CD4-positive, alpha-beta T cell treated with Interleukin-6 for 4 hours (primary cell): ENCODE measurements around the gene ANGPTL5.
"Not testable (repeated sequence)": the region's sequence is repeated elsewhere in the genome, so short reads cannot be mapped to it uniquely, and the experiment has no call there.

Experiments
- DNase-seq: peaks from one replicate; pipeline ENCODE4 v3.0.0-alpha.2; 2020; ENCODE audit warnings: mixed read lengths

ANGPTL5 gene

DNA sequence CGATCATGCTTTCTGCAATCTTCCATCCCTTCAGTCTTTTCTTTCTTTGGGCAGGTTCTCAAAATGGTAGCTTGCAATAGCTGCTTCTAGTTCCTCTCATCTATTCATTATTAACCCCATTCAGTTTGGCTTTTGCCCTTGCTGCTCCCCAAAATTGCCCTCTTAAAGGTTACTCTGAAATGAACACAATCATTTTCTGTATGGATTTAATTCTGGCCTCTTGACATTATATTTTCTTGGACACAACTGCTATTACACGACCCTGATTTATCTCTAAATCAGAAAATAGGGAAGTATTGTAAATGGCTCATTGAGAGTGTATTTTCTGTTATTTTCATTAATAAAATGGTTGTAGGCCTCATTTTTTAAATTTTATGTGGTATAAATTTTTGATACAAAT is at the start of gene ANGPTL5:
Gene ANGPTL5 (minus strand): TSS at position 101 of the 400 bp plus-strand sequence. CDS start 8,613 bp downstream, outside the sequence.
- no peak for DNase-seq

- DNase-seq: not testable (repeated sequence)
Observed at GRCh38 chr11:101964200-101964599, 47.9 kb upstream of the ANGPTL5 start.

DNA sequence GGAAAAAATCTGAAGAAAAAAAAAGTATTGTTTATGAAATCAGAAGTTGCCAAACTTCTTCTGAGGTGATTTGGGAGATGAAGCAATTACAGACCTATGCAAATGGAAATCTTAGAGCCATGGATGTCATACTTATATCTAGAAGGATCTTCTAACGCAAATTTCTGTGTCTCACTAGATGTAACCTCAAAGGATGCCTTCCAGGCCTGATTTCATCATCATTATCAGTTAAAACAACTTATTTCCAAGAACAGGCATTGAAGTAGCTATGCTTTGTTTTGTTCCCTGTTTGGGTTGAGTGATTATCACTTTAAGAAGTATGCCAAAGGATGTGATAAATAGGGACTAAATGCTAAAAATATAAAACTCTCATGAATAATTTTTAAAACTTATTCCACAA is 43.9 kb upstream of the ANGPTL5 start:
- DNase-seq: no peak

DNA sequence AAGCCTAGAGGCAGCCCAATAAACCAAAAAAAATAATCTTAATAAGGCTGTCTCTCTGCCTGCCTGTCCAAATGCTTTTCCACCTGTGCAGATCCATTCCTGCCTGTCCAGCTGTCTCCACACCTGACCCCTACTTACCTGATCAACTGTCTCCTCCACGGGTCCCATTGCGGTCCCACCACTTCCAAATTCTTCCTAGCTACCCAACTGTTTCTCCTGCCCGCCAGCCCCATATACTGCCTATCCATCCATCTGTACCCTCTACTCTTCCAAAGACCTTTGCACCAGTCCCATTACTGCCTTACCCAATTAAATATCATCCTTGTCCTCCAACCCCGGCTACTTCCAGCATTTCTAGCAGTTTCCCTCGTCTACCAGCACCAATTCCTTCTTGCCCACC is 39.4 kb upstream of the ANGPTL5 start:
- no peak for DNase-seq

GRCh38 chr11:101955278-101955677 is 39.0 kb upstream of the ANGPTL5 start:
- DNase-seq: no peak

DNA sequence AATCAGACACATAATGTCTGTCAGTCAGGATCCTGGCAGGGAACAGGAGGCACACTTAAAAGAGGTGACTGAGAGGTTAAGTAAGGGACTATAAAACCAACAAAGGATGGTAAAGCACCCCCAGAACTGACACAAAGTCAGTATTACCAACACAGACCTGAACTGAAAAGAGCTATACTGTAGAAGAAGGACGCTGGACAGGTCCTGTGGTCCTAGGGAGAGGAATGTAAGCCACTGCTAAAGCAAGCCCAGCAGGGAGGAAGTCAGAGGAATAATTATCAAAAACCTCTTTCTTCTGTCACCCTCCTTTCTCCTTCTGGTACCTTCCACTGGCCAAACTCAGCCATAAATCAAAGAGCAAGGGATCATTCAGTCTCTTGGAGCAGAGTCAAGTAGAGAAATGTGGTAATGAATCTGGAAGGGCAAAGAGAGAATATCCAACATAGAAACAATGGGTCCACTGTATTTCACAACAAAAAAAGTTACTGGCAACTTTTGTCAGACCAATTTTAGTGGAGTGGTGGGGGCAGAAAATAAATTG is 33.4 kb upstream of the ANGPTL5 start:
- no peak for DNase-seq

DNA sequence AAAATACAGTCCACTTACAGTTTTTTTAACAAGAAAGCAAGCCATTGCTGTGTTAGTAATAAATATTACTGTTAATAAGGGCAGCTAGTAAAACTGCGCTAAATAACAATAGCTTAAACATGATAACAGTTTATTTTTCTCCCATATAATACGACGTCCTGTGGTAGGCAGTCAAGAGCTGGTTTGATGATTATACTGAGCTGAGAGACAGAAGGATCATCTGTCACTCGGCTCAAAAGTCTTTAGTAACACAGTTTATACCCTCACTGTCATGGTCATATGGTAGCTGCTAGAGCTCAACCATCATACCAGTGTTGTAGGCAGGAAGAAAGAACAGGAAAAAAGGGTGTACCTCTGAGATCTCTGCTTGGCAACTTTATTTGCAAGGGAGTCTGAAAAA is 29.1 kb upstream of the ANGPTL5 start:
- DNase-seq: no peak

DNA sequence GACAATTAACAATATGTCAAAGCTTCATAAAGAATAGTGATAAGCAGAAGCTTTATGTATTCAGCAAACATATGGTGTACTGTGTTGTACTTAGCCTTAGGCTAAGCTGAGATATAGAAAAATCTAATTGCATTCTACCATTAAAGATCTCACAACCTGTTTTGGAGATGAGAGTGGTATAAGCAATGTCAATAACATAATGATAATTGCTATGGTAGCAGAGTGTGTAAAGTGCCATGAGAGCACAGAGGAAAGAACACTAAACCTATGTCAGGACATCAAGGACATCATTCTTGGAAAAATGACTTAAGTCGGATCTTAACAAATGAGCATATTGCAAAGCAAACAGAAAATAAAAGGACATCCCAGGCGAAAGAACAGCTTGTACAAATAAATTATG is 28.6 kb upstream of the ANGPTL5 start:
- no peak for DNase-seq

DNA sequence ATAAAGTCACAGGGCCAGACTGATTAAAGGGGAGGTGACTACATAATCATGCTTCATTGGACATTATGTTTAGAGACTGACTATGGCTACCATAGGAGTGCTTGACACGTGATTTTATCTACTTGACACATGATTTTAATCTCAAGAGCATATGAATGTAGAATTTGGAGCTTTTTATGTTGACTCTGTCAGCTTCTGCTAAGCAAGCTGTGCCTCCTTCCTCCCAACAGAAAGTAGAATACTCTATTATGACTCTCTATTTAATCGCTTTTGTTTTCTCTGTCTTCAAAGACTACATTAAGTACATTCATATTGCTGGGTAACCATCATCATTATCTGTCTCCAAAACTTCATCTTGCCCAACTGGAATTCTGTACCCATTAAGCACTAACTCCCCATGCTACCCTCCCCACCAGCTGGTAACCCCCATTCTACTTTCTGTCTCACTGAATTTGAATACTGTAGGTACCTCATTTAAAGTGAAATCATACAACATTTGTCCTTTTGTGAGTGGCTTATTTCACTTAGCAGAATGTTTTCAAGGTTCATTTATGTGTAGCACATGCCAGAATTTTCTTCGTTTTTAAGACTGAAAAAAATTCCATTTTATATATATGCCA is 24.7 kb upstream of the ANGPTL5 start:
- no peak for DNase-seq

GRCh38 chr11:101931692-101932091 is 15.4 kb upstream of the ANGPTL5 start:
- no peak for DNase-seq

GRCh38 chr11:101929294-101929915 is 13.1 kb upstream of the ANGPTL5 start:
- DNase-seq: no peak

DNA sequence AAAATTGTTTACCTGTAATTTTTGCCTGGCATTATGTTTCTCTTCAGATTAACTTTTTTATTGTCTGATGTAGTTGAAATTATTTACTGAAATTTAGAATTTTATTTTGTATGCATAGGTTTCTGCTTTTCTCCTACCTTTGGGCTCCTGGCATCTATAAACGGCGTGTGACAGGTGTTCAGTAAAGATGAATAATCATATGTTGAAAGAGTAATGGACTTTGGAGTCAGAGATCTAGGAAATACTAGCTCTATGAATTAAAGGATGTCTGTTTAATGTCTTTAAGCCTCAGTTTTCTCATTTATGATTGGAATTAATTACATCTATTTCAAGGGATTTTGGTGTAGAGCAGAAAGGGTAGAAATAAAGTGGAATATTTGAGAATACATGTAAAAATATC is 7.2 kb upstream of the ANGPTL5 start:
- DNase-seq: no peak

DNA sequence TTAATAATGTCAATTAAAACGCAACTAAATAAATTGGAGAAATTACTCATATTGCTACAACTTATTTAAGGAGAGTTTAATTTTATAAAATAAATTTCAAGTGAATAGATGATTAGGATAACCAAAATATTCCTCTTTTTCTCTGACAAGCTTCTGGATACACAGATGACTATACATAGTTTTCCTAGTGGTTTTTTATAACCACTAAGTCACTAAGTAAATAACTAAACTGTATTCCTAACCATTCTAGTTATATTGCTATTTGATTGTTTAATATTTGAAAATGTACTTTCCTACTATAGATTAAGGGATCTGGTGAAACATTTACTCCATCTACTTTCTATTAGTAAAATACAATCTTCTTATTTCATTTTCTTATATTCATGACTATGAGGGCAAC is 4.7 kb upstream of the ANGPTL5 start:
- DNase-seq: no peak

DNA sequence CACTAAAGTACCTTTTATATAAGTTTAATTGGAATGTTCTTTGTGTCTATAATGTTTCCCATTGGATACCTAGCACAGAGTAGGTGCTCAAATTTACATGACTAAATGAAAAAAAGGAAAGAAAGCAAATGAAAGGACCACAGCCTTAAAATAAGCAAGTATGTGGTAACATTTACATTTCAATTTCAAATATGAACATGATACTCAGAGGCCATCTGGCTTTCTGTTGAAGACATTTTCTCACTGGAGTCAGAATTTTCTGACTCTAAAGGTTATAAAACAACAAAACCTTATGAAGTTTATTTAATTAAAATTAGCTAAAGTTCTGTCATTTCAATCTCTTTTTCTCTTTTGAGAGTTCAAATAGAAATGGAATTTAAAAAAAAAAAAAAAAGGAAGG is 904 bp upstream of the ANGPTL5 start:
- DNase-seq: no peak

- no peak for DNase-seq
Observed at GRCh38 chr11:101915791-101916291, 481 bp downstream of the ANGPTL5 start.

- DNase-seq: peak; percentile 92
Observed at GRCh38 chr11:101914738-101915426, 1.4 kb downstream of the ANGPTL5 start, which contains the start of gene CEP126. Gene CEP126, plus strand, starts transcription at chr11:101915010. Its CDS starts 275 bp downstream, at chr11:101915285.

DNA sequence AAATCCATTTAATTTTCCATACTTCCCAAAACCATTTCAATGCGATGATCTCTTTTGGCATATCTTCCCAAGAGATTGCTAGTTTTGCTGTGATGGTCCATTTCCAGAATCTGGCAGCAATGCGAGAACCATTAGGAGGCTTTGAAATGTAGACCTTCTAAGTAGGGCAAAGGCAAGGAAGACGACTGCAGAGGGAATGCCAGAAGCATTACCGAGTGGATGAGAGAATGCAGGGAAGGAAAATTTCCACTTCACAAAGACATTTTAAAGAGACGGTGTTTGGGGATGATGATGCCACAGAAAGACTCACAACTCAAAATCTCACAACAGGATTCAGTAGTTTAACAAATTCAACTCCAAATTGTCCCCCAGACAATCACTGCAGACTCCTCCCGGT is 2.0 kb downstream of the ANGPTL5 start:
- DNase-seq: no peak

- DNase-seq: no peak
Observed at GRCh38 chr11:101913656-101914055, 2.7 kb downstream of the ANGPTL5 start.

DNA sequence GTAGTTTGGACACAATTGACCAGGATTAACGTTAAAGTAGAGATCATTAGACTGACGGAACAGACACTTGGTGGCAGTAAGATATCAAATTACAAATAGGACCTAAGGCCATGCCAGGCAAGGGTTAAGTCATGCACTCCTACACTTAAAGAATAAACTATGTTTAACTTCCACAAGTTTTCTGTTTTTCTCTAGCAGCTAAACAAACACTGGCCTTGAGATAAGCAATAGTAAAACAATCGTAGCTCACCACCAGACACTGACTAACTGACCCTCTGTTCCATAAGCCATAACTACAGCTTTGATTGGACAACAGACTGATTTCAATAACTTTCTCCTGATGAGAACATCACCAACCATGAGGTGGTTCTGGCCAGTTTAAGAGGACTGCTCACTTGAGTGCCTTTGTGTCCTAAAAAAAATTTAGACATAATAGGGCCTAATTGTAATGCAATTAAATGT is 3.5 kb downstream of the ANGPTL5 start:
- no peak for DNase-seq

DNA sequence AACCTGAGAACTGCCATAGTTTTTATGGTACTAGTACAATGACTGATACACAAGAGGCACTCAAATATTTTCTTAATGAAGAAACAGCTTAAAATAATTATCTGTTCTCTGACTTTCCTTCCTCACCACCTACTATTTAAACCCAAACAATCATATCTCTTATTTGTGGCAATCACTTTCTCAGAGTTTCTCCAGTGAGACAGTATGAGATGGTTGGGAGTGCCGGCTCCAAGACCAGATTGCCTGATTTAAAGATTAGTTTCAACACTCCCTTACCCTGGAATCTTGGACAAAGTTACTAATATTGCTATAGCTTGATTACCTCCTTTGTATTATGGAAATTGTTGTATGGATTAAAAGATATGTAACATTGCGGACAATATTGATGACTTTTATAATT is 7.2 kb downstream of the ANGPTL5 start:
- DNase-seq: no peak

DNA sequence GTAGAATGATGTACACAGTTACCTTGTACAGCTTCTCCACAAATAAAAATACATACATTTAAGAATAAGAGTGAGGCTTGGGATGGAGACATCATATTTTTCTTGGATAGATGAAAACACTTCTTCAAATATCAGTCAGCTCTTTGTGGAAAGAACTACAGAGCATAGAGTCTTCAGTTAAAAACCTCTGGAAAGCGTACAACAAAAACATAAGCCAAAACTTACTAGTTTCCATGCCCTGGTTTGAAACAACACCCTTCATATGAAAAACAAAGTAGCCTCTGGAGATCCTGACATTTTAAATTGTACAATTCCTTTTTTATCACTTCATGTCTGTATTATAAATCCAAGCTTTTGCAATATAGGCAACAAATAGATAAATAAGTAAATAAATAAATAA is 8.5 kb downstream of the ANGPTL5 start:
- no peak for DNase-seq

GRCh38 chr11:101894505-101894904 is 21.8 kb downstream of the ANGPTL5 start:
- no peak for DNase-seq

DNA sequence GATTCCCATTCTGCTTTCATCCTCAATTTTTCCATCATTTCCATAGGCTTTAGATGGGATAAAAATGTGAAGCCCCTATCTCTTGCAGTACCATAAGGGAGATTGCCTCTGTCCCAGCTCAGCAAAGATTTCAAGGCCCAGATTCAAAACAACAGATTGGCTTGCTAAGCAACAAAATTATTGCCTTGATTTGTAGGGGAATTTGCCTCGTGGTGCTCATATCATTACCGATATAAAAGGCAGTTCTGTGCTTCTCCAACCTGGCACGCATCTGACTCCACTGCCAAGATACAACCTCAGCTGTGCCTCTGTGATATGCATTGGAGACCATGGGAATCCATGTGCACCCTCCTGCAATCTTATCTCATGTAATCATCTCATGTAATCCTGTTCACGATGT is 26.6 kb downstream of the ANGPTL5 start:
- DNase-seq: no peak

DNA sequence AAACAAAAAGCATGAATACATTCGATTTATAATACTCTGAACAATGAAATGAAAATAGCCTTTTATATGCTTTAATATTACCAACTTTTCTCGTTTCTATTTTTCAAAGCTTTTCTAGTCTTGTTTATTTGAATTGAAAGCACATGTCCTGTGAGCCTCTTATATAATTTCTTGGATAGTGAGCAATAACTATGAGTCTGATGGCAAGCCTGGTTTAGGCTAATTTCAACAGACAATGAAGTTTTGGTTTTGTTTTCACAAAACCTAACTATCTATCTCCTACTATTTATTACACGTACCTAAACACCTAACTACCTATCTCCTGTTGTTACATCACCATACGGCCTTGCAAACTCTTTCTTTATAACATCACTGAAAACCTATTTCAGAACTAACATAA is 30.7 kb downstream of the ANGPTL5 start:
- DNase-seq: no peak
